Urinary bladder (tissue), 4 donors: ENCODE measurements around the gene SWT1. TPM values are rescaled to one million over a fixed set of nuclear protein-coding genes. Genes with fewer than 3 reads are reported as not detected.
"Not testable (repeated sequence)": the region's sequence is repeated elsewhere in the genome, so short reads cannot be mapped to it uniquely, and the experiment has no call there.

Experiments used
- DNase-seq: peaks from one replicate; pipeline ENCODE4 v3.0.0-alpha.2; 2015; ENCODE audit errors: extremely low spot score
- H3K27ac ChIP-seq: one replicate; pipeline ENCODE4 v1.5.1; 2013; ENCODE audit warnings: low read depth, mild to moderate bottlenecking, moderate library complexity
- H3K36me3 ChIP-seq: one replicate; pipeline ENCODE4 v1.6.1; 2013; ENCODE audit warnings: mild to moderate bottlenecking, moderate library complexity; ENCODE audit not compliant: insufficient read depth
- H3K4me1 ChIP-seq: one replicate; pipeline ENCODE4 v1.6.1; 2013; ENCODE audit warnings: mild to moderate bottlenecking, moderate library complexity; ENCODE audit not compliant: insufficient read depth
- H3K4me3 ChIP-seq: one replicate; pipeline ENCODE4 v1.5.1; 2013; ENCODE audit warnings: low read depth, low read length
- WGBS: extraction: QIAGEN DNeasy Blood & Tissue Kit; methylation state at CpG from one replicate; pipeline ENCODE4 v1.1.7; 2013; 5-methylcytosine and 5-hydroxymethylcytosine counted together
- polyA plus RNA-seq: library from polyadenylated mRNA; stranded (reverse); fragments of 200-250 nt; gene quantifications from one replicate; pipeline ENCODE4 v1.2.3, GENCODE V29; 2013
- total RNA-seq: library from RNA; depleted of rRNA; stranded (reverse); fragments of >200 nt; gene quantifications from one replicate; pipeline ENCODE4 v1.2.3, GENCODE V29; 2014
- donor health status: healthy with polysubstance abuse.
- donor health status: healthy.

Gene SWT1
- total and polyA plus RNA-seq, 2 donors, result 3.9 to 24.6 TPM

DNA sequence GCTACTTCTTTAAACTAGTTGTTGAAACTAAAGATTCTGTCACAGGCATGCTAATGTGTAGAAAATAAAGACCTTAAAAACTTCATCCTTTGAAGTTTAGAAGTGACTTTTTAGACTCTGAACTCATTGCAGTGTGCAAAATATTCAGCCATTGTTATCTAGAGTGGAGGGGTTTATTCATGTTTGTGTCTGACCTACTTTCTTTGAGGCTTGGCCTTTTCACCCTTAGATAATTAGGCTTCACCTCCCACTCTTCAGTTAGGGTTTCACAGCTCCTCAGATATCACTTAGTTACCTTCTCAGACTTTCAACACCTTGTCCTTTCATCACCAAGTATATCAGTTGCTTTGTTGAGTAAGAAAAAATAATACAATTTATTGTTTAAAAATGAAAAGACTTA lies 84.2 kb downstream of the SWT1 start:
- Histone ChIP-seq H3K27ac (no peak overlapping the region), H3K4me3 (no peak overlapping the region), H3K36me3 (no peaks in the 10 kb centered on the region), H3K4me1 (no peaks in the 10 kb centered on the region)
- DNase-seq, result no peak

DNA sequence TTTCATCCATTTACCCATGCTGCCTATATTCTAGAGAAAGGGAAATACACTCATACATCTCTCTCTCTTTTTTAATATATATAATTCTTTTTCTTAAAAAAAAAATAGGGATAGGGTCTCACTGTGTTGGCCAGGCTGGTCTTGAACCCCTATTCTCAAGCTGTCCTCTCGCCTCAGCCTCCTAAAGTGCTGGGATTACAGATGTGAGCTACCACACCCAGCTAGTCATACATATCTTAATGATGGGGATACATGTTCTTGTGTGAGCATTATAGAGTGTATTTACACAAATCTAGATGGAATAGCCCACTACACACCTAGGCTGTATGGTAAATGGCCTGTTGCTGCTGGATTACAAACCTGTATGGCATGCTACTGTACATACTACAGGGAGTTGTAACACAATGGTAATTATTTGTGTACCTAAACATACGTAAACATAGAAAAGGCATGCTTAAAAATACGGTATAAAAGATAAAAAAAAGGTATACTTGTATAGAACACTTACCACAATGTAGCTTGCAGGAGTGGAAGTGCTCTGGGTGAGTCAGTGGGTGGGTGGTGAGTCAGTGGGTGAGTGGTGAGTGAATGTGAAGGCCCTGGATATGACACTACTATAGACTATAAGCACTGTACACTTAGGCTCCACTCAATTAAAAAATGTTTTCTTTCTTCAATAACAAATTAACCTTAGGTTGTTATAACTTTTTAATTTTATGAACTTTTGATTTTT lies 87.2 kb downstream of the SWT1 start:
- Histone ChIP-seq H3K36me3 (no peaks in the 10 kb centered on the region), H3K27ac (no peak overlapping the region), H3K4me3 (no peak overlapping the region), H3K4me1 (no peaks in the 10 kb centered on the region)
- 96% methylated on average over 3 of the region's 3 CpGs for WGBS
- DNase-seq, result no peak

DNA sequence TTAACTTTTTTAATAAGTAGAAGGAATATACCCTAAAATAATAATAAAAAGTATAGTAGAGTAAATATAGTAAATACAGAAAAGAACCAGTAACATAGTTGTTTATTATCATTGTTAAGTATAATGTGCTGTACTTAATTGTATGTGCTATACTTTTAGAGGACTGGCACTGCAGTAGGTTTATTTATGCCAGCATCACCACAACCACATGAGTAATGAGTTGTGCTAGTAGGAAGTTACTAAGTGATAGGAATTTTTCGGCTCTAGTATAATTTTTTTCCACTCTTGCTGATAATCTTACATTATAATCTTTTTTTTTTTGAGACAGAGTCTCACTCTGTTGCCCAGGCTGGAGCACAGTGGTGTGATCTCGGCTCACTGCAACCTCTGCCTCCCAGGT lies 88.5 kb downstream of the SWT1 start:
- no peak for DNase-seq
- Histone ChIP-seq H3K4me1 (no peaks in the 10 kb centered on the region), H3K36me3 (no peaks in the 10 kb centered on the region), H3K27ac (no peak overlapping the region), H3K4me3 (no peak overlapping the region)
- WGBS, result 92% methylated on average over 2 of the region's 2 CpGs

DNA sequence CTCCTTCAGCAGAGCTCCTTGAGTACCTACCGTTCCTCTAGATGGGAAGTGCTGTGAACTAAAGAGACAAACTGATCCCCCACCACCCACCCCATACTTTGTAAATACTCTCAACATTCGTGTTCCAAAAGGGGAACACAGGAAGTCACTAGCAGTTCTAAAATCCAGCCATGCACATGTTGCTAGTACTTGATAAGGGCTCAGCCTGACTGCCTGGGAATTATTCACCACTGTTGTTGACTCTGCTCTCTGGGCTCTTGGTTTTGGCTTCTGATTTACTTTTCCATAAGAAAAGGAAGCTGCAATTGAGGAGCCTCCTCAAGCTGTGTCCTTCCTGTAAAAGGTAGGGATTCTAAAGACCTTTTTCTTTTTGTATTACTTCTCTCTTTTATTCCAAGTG lies 92.6 kb downstream of the SWT1 start:
- WGBS, result 58% methylated on average over 2 of the region's 2 CpGs
- Histone ChIP-seq H3K4me3 (no peak overlapping the region), H3K4me1 (no peaks in the 10 kb centered on the region), H3K36me3 (no peaks in the 10 kb centered on the region), H3K27ac (no peak overlapping the region)
- no peak for DNase-seq

DNA sequence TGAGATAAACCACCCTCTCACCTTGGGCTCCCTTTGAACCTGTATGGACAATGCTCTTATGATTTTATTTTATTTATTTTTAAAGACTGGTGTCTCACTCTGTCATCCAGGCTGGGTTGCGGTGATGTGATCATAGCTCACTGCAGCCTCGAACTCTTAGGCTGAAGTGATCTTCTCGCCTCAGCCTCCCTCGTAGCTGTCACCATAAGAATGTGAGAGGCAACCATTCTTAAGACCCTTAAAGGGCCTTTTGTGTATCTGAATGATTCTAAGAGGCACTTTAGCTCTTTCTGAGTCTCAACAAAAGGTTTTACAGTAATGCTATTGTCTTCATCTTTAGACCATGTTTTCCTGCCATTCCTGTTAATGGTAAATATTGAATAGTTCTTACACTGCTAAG lies 93.1 kb downstream of the SWT1 start:
- no peaks in the 10 kb centered on the region for H3K4me1 ChIP-seq
- WGBS, result 90% methylated on average over 4 of the region's 4 CpGs
- no peak overlapping the region for H3K4me3 ChIP-seq
- no peaks in the 10 kb centered on the region for H3K36me3 ChIP-seq
- H3K27ac ChIP-seq, result no peak overlapping the region
- DNase-seq, result no peak

DNA sequence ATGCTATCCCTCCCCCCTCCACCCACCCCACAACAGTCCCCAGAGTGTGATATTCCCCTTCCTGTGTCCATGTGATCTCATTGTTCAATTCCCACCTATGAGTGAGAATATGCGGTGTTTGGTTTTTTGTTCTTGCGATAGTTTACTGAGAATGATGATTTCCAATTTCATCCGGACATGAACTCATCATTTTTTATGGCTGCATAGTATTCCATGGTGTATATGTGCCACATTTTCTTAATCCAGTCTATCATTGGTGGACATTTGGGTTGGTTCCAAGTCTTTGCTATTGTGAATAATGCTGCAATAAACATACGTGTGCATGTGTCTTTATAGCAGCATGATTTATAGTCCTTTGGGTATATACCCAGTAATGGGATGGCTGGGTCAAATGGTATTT lies 95.0 kb downstream of the SWT1 start:
- WGBS, result 98% methylated on average over 3 of the region's 4 CpGs
- not testable (repeated sequence) for H3K4me1 ChIP-seq, H3K36me3 ChIP-seq, DNase-seq, H3K27ac ChIP-seq, H3K4me3 ChIP-seq

DNA sequence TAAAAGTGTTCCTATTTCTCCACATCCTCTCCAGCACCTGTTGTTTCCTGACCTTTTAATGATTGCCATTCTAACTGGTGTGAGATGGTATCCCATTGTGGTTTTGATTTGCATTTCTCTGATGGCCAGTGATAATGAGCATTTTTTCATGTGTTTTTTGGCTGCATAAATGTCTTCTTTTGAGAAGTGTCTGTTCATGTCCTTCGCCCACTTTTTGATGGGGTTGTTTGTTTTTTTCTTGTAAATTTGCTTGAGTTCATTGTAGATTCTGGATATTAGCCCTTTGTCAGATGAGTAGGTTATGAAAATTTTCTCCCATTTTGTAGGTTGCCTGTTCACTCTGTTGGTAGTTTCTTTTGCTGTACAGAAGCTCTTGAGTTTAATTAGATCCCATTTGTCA lies 95.4 kb downstream of the SWT1 start:
- not testable (repeated sequence) for H3K27ac ChIP-seq, H3K4me1 ChIP-seq, DNase-seq, H3K4me3 ChIP-seq, H3K36me3 ChIP-seq
- WGBS, result no CpG with 5 or more reads among the region's 1 CpG

DNA sequence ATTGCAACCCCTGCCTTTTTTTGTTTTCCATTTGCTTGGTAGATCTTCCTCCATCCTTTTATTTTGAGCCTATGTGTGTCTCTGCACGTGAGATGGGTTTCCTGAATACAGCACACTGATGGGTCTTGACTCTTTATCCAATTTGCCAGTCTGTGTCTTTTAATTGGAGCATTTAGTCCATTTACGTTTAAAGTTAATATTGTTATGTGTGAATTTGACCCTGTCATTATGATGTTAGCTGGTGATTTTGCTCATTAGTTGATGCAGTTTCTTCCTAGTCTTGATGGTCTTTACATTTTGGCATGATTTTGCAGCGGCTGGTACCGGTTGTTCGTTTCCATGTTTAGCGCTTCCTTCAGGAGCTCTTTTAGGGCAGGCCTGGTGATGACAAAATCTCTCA lies 98.6 kb downstream of the SWT1 start:
- not testable (repeated sequence) for H3K4me3 ChIP-seq, H3K36me3 ChIP-seq, H3K27ac ChIP-seq, DNase-seq, H3K4me1 ChIP-seq
- WGBS, result 87% methylated on average over 5 of the region's 6 CpGs

DNA sequence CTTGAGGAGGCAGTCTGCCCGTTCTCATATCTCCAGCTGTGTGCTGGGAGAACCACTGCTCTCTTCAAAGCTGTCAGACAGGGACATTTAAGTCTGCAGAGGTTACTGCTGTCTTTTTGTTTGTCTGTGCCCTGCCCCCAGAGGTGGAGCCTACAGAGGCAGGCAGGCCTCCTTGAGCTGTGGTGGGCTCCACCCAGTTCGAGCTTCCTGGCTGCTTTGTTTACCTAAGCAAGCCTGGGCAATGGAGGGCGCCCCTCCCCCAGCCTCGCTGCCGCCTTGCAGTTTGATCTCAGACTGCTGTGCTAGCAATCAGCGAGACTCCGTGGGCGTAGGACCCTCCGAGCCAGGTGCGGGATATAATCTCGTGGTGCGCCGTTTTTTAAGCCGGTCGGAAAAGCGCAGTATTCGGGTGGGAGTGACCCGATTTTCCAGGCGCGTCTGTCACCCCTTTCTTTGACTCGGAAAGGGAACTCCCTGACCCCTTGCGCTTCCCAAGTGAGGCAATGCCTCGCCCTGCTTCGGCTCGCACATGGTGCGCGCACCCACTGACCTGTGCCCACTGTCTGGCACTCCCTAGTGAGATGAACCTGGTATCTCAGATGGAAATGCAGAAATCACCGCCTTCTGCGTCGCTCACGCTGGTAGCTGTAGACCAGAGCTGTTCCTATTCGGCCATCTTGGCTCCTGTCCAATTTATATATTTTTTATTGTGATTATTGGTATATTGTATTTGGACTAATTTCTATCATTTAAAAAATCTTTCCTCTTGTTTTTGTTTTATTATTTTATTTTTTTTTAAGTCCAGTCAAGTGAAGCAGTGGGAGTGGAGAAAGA lies 100.4 kb downstream of the SWT1 start:
- H3K4me3 ChIP-seq, H3K36me3 ChIP-seq, DNase-seq, H3K4me1 ChIP-seq, H3K27ac ChIP-seq: not testable (repeated sequence)
- WGBS, result 90% methylated on average over 20 of the region's 32 CpGs

DNA sequence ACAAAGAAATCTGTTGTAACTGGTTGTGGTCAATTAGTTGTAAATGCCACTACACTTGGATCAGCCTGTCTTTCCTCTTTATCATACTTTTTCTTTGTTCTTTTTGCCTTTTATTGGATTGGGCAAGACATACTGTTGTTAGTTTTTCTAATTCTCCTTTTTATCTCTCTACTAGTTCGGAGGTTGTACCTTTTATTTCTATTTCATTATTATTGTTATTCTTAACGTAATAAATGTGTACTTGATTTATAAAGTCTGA lies 100.9 kb downstream of the SWT1 start:
- no peaks in the 10 kb centered on the region for H3K36me3 ChIP-seq
- DNase-seq, result no peak
- H3K4me1 ChIP-seq, result no peaks in the 10 kb centered on the region
- H3K4me3 ChIP-seq, result no peak overlapping the region
- H3K27ac ChIP-seq, result no peak overlapping the region
- WGBS, result 64% methylated on average over 2 of the region's 2 CpGs

DNA sequence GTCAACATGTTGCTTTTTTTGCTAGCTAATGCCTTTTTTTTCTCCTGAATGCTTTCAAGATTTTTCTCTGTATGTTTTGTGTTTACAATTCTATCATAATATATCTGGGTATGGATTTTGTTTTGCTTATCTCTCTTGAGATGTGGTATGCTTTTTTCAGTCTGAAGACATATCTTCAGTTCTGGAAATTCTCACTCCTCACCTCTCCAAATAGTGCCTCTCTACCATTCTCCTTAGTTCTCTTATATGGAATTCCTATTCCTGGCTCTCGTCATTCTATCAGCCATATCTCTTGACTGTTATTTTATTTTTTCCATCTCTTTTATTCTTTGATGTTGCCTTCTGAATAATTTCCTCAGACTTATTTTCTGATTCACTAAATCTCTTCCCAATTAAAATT lies 101.7 kb downstream of the SWT1 start:
- Histone ChIP-seq H3K36me3 (no peaks in the 10 kb centered on the region), H3K27ac (no peak overlapping the region), H3K4me1 (no peaks in the 10 kb centered on the region), H3K4me3 (no peak overlapping the region)
- WGBS, result 45% methylated on average over 1 of the region's 1 CpG
- DNase-seq, result no peak

DNA sequence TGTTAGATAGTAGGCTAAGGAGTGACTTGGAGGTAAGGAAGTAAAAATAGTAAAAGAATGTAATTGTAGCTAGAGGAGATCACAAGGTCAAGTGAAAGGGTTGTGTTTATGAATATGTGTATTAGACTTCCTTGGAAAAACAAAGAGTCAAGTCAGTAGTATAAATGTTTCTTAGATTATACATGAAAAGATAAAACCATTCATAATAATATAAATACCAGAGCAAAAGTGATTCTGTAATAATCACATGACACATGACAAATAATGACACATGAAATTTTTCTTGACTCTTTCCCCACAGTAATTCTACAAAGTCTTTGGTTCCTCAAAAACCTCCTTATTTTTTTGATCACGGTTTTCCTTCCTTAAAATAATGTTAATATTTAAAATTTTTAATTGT lies 103.6 kb downstream of the SWT1 start:
- DNase-seq, result no peak
- Histone ChIP-seq H3K27ac (no peak overlapping the region), H3K36me3 (no peaks in the 10 kb centered on the region), H3K4me1 (no peaks in the 10 kb centered on the region), H3K4me3 (no peak overlapping the region)
- 76% methylated on average over 1 of the region's 1 CpG for WGBS

DNA sequence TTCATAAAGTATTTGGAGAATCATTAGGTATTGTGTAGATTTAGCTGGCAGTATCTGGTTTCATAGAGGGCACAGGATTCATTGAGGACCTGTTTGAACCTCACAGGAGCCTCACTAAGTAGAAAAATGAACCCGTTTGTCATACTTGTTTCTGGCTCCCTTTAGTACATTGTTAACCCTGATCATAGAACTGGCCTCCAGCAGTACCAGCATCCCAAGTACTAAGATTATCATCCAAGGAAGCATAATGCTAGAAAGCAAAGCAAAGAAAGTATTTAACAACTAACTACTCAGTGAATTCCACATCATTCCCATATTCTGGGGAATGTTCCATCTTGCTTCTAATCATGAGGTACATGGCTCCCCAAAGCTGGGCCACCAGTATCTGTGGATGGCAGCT lies 105.2 kb downstream of the SWT1 start:
- H3K27ac ChIP-seq, result no peak overlapping the region
- no peaks in the 10 kb centered on the region for H3K36me3 ChIP-seq
- WGBS, result 88% methylated on average over 1 of the region's 1 CpG
- no peak for DNase-seq
- H3K4me1 ChIP-seq, result no peaks in the 10 kb centered on the region
- no peak overlapping the region for H3K4me3 ChIP-seq

DNA sequence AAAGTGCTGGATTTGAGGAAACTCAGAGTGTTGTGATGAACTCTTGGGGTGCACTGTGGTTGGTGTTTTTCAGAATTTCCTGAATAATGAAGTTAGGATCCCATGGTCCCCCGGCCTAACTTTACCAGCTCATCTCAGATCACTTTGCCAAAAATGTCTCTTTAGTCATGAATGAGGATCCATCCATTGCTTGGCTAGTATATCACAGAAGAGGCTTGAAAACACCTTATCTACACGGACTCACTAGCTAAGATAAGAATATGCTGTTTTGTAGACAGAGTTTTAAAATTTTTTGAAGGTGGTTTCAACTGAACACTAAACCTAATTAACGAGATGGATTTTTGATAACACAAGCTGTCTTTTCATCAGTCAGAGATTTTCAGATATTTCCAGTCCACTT lies 106.3 kb downstream of the SWT1 start:
- DNase-seq, result no peak
- WGBS, result 90% methylated on average over 3 of the region's 3 CpGs
- H3K4me1 ChIP-seq, result no peaks in the 10 kb centered on the region
- no peaks in the 10 kb centered on the region for H3K36me3 ChIP-seq
- H3K4me3 ChIP-seq, result no peak overlapping the region
- no peak overlapping the region for H3K27ac ChIP-seq
